Hematopoietic multipotent progenitor cell treated with erythropoietin and hydrocortisone succinate and interleukin-3 and kit ligand, for 15 days (in vitro differentiated cells): ENCODE results near the gene LCE1B.

ENCODE experiments used
- DNase-seq: peaks from one replicate; pipeline ENCODE4 v3.0.0-alpha.2; 2015; ENCODE audit warnings: low spot score

LCE1B gene, protein sequence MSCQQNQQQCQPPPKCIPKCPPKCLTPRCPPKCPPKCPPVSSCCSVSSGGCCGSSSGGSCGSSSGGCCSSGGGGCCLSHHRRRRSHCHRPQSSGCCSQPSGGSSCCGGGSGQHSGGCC

DNA sequence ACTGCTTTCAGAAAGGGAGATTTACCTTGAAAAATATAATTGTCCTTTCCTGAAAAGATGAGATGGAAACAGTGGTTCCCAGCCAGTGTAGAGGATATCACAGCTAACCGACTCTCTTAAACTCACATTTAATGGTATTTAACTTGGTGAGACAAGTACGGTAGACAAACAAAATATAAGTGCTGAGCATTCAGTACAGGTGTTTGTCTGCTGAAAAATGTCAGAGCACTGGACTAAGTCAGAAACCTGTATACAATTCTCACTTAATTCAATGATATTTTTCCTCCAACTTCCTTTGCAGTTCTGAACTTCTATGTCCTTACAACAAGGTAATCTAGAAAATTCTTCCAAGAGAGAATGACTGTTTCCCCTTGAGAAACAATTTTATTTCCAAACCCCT, at the start of gene LCE1B:
Gene LCE1B, plus strand, starts transcription at position 301 of the 400 bp plus-strand sequence. CDS start 476 bp downstream, outside the sequence.
- no peak for DNase-seq

GRCh38 chr1:152768847-152769533, 42.8 kb upstream of the LCE1B start:
- DNase-seq = no peak

DNA sequence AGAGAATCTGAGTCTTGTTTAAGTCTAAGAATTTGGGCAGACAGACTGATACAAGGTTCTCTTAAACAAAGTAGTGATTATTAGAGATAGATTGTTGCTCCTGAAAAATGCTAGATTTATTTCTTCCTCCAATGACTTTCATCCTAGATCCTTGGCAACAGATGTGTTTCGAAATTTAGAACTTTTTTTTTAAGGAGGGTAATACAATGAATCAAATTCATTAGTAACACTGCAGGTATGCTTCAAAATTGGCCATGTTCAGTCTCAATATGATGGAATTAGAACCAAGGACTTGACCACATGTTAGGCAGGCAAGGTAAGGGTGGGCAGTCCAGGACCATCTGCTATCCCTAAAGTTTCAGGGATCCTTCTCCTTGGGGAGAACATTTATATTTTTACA, 41.4 kb upstream of the LCE1B start:
- DNase-seq = no peak

- DNase-seq = no peak
Measured at GRCh38 chr1:152774875-152775274, 36.9 kb upstream of the LCE1B start, which contains the start of gene LCE1F. Gene LCE1F (plus strand): TSS chr1:152775140. CDS start chr1:152776372, 1,232 bp downstream.

- no peak for DNase-seq
Measured at GRCh38 chr1:152776361-152776760, 35.4 kb upstream of the LCE1B start.

DNA sequence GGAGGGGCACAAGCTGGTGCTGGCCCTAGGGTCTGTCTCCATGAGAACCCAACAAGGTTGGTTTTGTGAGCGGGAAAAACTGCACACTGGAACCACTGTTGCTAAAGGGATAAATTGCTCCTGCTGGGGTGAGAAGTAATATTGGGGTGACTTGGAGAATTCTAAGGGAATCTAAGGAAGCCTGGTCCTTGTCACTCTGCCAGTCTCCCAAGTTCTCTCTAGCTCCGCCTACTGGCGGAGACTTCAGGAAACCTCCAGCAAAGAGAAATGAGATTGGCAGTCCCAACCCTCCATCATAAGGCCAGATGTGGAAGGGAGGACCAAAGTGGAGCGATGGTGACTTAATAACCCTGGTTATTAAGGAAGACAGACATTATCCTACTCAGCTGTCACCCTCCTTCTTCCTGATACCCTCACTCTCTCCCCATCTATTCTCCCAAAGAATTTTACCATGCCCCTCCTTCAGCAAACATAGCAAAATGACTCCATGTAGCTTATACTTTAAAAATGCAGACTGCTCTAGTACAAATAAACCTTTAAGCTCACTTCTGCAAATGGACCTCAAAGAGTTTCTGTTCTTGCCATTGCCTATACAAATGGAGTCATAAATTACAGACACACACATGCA, 34.1 kb upstream of the LCE1B start:
- peak; percentile 8 for DNase-seq

DNA sequence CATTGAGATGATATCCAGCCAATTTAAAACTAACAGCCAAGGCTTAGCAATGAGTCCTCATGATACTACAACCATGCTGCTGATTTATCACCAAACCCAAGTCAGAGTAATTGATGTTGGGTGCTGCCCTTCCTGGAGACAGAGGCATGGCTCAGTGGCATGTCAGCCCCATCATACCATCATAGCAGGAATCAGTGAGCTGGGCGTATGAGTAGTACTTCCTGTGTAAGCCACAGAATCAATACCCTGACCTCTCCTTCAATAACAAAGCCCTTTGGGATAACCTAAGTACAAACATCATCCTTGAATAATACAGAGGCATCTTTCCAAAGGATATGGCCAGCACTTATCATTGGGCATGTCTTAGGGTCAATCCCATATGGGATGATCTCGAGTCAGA, 28.7 kb upstream of the LCE1B start:
- DNase-seq = no peak

DNA sequence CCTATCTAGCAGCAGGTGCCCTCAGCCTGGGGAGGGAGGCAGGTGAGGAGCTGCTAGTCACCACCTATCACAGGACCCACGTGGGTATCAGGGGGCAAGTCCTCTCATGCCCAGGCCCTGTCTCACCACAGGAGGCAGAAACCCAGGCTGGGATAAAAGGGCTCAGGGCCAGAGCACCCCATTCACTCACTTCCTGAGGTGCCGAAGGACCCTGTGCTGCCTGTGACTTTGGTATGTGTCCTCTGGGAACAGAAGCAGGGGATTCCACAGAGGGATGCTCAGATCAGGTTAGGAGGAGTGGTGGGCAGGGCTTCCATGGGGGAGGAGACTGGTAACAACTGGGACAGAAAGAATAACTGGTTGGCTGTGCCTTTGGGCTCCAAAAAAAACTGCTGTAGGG, 25.7 kb upstream of the LCE1B start, which contains the start of gene LCE1E:
Gene LCE1E, plus strand, starts transcription at position 181 of the 400 bp plus-strand sequence. CDS start 1,043 bp downstream, outside the sequence.
- no peak for DNase-seq

DNA sequence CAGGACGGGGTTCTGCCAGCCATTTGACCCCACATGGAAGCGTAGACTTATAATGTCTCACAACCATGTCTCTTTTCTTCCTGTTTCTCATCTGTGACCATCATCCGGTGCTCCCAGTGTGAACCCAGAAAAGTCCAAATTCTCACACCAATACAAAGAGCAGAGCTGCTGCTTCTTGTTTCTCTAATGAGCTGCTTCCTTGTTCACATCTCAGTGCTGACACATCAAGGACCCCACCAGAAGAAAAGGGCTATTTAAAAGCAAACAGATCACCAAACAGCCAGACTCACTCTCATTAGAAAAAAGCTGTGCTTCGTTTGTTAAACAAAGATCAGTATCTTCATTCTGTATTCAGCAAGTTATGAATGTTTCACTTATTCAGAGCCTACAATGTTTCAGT, 16.1 kb upstream of the LCE1B start:
- DNase-seq = no peak

GRCh38 chr1:152796421-152796820, 15.3 kb upstream of the LCE1B start, which contains the start of gene LCE1D:
Gene LCE1D (plus strand): TSS chr1:152796721. CDS start chr1:152797795, 1,074 bp downstream.
- DNase-seq = no peak

DNA sequence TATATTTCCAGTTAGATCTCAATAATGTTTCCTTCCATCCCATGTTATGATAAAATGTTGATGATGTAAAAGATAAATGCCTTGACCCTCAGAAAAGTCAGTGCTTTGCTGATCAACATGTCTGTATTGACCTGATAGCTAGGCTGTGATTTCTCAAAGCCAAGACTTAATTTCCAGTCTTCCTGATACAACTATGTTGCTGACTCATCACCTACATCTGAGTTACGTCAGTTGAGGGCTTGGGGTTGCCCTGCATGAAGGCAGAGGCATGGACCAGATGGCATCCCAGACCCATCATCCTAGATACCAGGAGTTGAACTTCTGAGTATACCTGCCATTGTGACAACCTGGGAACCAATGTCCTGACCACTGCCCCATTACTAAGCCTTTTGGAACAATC, 10.4 kb upstream of the LCE1B start:
- no peak for DNase-seq

- no peak for DNase-seq
Measured at GRCh38 chr1:152806576-152806975, 5.2 kb upstream of the LCE1B start, which contains the start of gene LCE1C. Gene LCE1C (minus strand): TSS chr1:152806651. CDS start chr1:152805478, 1,173 bp downstream.

DNA sequence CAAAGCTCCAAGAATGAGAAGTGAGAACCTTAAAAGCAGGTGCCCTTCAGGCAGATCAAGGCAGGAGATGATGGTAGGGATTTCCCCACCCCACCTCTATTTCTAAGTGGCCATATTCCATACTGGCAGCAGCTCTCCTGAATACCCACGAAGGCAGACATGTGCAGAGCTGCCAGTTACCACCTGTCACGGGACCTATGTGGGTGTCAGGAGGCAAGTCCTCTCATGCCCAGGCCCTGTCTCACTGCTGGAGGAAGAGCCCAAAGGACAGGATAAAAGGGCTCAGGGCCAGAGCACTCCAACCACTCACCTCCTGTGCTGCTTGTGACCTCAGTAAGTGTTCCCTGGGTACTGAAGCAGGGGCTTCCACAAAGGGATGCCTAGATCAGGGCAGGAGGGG, 721 bp upstream of the LCE1B start:
- no peak for DNase-seq

DNA sequence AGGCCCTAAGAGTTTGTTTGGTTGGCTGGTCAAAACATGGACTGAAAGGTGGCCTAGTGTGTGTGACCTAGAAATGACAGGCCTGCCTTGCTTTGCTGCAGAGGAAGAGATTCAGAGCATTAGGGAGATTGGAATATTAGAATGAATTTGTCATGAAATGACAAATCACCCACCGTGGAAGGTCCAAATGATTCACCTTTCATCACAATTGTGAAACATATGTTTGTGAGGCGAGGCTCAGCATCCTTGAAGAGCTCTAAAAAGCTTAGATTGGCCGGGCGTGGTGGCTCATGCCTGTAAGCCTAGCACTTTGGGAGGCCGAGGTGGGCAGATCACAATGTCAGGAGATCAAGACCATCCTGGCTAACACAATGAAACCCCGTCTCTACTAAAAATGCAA, 5.5 kb downstream of the LCE1B start:
- DNase-seq = no peak

GRCh38 chr1:152823294-152823693, 11.5 kb downstream of the LCE1B start:
- no peak for DNase-seq

- DNase-seq = no peak
Measured at GRCh38 chr1:152824964-152825363, 13.2 kb downstream of the LCE1B start.

DNA sequence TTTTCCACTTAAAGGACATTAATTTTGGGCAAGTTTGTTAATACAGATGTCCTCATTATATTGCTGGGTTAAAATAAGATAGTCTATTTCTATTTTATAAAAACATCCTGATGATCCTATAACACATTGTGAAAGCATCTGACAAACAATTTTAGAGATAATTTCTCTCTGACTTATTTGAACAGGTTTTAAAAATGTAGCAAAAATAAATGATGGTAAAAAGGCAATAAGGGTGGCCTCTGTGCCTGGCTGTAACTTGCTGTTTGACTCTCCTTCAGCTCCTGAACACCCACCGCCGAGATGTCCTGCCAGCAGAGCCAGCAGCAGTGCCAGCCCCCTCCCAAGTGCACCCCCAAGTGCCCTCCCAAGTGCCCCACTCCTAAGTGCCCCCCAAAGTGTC, 15.4 kb downstream of the LCE1B start, which contains the start of gene LCE1A:
Gene LCE1A, plus strand, starts transcription at position 301 of the 400 bp plus-strand sequence. Its CDS starts 0 bp downstream, at position 301.
- no peak for DNase-seq

- DNase-seq = no peak
Measured at GRCh38 chr1:152836870-152837269, 25.1 kb downstream of the LCE1B start.

DNA sequence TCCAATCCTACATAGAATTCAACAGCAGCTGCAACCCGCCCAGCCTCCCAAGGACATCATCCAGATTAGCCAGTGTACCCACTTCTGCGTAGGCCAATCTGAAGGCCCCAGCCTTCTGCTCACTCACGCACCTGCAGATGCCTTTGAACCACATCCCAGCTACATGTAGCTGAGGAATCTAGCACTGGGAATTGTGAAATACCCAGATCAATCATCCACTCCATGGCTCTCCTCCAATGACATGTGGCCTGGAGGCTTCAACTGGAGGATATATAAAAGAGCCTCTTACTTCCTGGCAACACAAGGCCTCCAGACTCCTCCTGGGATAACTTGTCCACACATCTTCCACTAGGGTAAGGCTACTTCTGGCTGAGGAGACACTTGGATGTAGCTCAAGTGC, 30.8 kb downstream of the LCE1B start, which contains the start of gene LCE6A:
Gene LCE6A, plus strand, starts transcription at position 301 of the 400 bp plus-strand sequence. CDS start 665 bp downstream, outside the sequence.
- DNase-seq = no peak

- DNase-seq = no peak
Measured at GRCh38 chr1:152855661-152856060, 43.9 kb downstream of the LCE1B start.

DNA sequence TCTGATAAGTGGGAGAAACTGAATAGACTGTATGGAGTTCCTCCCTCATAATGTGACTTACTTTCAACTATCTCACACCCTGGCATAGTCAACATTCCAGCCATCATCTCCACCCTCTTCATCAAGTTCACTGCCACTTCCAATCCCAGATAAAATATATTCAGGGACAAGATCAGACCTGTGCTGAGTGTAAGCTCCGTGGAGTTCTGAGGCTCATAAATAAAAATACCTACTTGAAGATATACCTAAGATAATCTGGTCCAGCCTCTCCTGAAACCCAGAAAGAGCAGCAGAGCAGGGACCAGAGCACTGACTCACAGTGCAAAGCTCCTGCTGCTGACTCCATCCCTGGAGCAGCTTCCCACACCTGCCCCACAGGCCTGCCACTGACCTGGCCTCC, 46.3 kb downstream of the LCE1B start:
- no peak for DNase-seq

DNA sequence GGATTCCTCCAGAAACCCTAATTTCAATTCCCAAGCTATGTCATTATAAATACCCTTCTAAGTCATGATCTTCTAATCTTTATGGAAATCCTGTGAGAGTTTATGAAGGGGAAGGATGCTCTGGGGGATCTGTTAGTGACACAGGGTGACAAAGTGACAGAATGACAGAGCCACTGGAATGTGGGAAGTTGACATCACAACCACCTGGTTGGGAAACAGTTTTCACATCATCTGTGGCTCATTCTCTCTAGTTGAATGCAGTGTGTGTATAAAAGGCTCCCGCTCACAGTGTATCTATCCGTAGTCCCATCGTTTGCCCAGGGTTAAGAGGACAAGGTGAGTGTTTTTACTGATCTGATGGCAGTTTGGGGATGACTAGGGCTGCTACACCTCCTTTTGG, 47.9 kb downstream of the LCE1B start, which contains the start of gene LCE7A:
Gene LCE7A, plus strand, starts transcription at position 301 of the 400 bp plus-strand sequence. CDS start 702 bp downstream, outside the sequence.
- no peak for DNase-seq

DNA sequence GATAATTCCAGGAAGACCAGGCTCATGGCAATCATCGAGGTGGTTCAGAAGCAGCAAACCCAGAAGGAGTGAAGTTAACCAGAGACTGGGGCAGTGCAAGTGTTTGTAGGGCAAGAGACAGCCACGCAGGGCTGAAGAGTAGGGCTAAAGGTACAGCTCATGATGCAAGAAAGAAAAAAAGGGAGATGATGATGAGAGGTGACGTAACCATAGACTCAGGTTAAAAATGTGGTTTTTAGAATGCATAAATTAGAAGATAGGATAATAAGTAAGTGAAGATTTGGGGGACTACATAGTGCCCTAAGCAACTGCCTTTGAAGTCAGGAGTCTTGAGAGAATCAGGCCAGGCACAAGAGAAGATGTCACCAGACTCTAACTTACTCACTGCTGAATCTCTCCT, 48.4 kb downstream of the LCE1B start:
- no peak for DNase-seq
